ENCODE data around the gene WARS2. TPM values are rescaled to one million over a fixed set of nuclear protein-coding genes. Genes with fewer than 3 reads are reported as not detected.

WARS2 gene
- total and polyA plus RNA-seq, 2 experiments from 2014 or later = 6.2 to 19.3 TPM

GRCh38 chr1:119068427-119068826 lies 72.0 kb downstream of the WARS2 start:
- Histone ChIP-seq H3K27ac (no peak overlapping the region), H3K27me3 (no peaks in the 10 kb centered on the region), H3K4me3 (no peak overlapping the region), H4K20me1 (ENCODE audit: insufficient read depth, poor library complexity, severe bottlenecking) (no peaks in the 10 kb centered on the region), H3K79me2 (no peaks in the 10 kb centered on the region), H2AFZ (no peak overlapping the region), H3K9me3 (ENCODE audit: low read depth) (peaks cover 5% of the 10 kb centered on the region), H3K4me1 (ENCODE audit: insufficient read depth) (no peaks in the 10 kb centered on the region), H3K36me3 (replicated peaks; ENCODE audit: insufficient read depth, low read depth) (no peaks in the 10 kb centered on the region), H3K4me2 (no peak overlapping the region), H3K9me2 (replicated peaks; ENCODE audit: insufficient read depth) (no peaks in the 10 kb centered on the region)
- WGBS (ENCODE audit: low lambda C conversion rate, missing lambda C conversion rate) = 55% methylated on average over 4 of the region's 4 CpGs
- TF ChIP-seq EZH2phosphoT487 (IDR thresholded peaks at IDR 0.05; ENCODE audit: low read depth, severe bottlenecking, unreplicated experiment) (no peak), CTCF (IDR thresholded peaks at IDR 0.05; ENCODE audit: poor library complexity) (no peak), EZH2 (IDR thresholded peaks at IDR 0.05; ENCODE audit: borderline replicate concordance) (no peak)
- no peak for DNase-seq (ENCODE audit: low spot score)

GRCh38 chr1:119061700-119062099 lies 78.8 kb downstream of the WARS2 start:
- no peak overlapping the region for H3K4me3 ChIP-seq
- H3K79me2 ChIP-seq = no peaks in the 10 kb centered on the region
- H4K20me1 ChIP-seq (ENCODE audit: insufficient read depth, poor library complexity, severe bottlenecking) = no peaks in the 10 kb centered on the region
- no peaks in the 10 kb centered on the region for H3K27me3 ChIP-seq
- H3K4me2 ChIP-seq = no peak overlapping the region
- no peak for DNase-seq (ENCODE audit: low spot score)
- H3K27ac ChIP-seq = no peak overlapping the region
- no peaks in the 10 kb centered on the region for H3K9me3 ChIP-seq (ENCODE audit: low read depth)
- H3K4me1 ChIP-seq (ENCODE audit: insufficient read depth) = no peaks in the 10 kb centered on the region
- no peaks in the 10 kb centered on the region for H3K36me3 ChIP-seq (replicated peaks; ENCODE audit: insufficient read depth, low read depth)
- TF ChIP-seq EZH2phosphoT487 (IDR thresholded peaks at IDR 0.05; ENCODE audit: low read depth, severe bottlenecking, unreplicated experiment) (no peak), CTCF (IDR thresholded peaks at IDR 0.05; ENCODE audit: poor library complexity) (no peak), EZH2 (IDR thresholded peaks at IDR 0.05; ENCODE audit: borderline replicate concordance) (no peak)
- no peaks in the 10 kb centered on the region for H3K9me2 ChIP-seq (replicated peaks; ENCODE audit: insufficient read depth)
- H2AFZ ChIP-seq = no peak overlapping the region

GRCh38 chr1:119055568-119055967 lies 84.9 kb downstream of the WARS2 start:
- Histone ChIP-seq H3K4me3 (no peak overlapping the region), H3K9me2 (replicated peaks; ENCODE audit: insufficient read depth) (no peaks in the 10 kb centered on the region), H3K79me2 (no peaks in the 10 kb centered on the region), H4K20me1 (ENCODE audit: insufficient read depth, poor library complexity, severe bottlenecking) (no peaks in the 10 kb centered on the region), H3K36me3 (replicated peaks; ENCODE audit: insufficient read depth, low read depth) (no peaks in the 10 kb centered on the region), H3K4me2 (no peak overlapping the region), H3K9me3 (ENCODE audit: low read depth) (no peaks in the 10 kb centered on the region), H3K27me3 (no peaks in the 10 kb centered on the region), H3K27ac (no peak overlapping the region), H2AFZ (no peak overlapping the region), H3K4me1 (ENCODE audit: insufficient read depth) (no peaks in the 10 kb centered on the region)
- DNase-seq (ENCODE audit: low spot score) = no peak
- WGBS (ENCODE audit: low lambda C conversion rate, missing lambda C conversion rate) = 98% methylated on average over 2 of the region's 2 CpGs
- no peak for TF ChIP-seq CTCF (IDR thresholded peaks at IDR 0.05; ENCODE audit: poor library complexity)
- no peak for TF ChIP-seq EZH2phosphoT487 (IDR thresholded peaks at IDR 0.05; ENCODE audit: low read depth, severe bottlenecking, unreplicated experiment)
- no peak for TF ChIP-seq EZH2 (IDR thresholded peaks at IDR 0.05; ENCODE audit: borderline replicate concordance)

- no peak for DNase-seq (ENCODE audit: low spot score)
- Histone ChIP-seq H3K36me3 (replicated peaks; ENCODE audit: insufficient read depth, low read depth) (no peaks in the 10 kb centered on the region), H3K4me1 (ENCODE audit: insufficient read depth) (no peaks in the 10 kb centered on the region), H3K4me2 (no peak overlapping the region), H2AFZ (no peak overlapping the region), H3K4me3 (no peak overlapping the region), H3K27me3 (no peaks in the 10 kb centered on the region), H3K27ac (no peak overlapping the region), H3K9me3 (ENCODE audit: low read depth) (no peaks in the 10 kb centered on the region), H3K79me2 (no peaks in the 10 kb centered on the region), H4K20me1 (ENCODE audit: insufficient read depth, poor library complexity, severe bottlenecking) (no peaks in the 10 kb centered on the region), H3K9me2 (replicated peaks; ENCODE audit: insufficient read depth) (no peaks in the 10 kb centered on the region)
- 97% methylated on average over 1 of the region's 1 CpG for WGBS (ENCODE audit: low lambda C conversion rate, missing lambda C conversion rate)
- no peak for TF ChIP-seq EZH2 (IDR thresholded peaks at IDR 0.05; ENCODE audit: borderline replicate concordance)
- no peak for TF ChIP-seq CTCF (IDR thresholded peaks at IDR 0.05; ENCODE audit: poor library complexity)
- TF ChIP-seq EZH2phosphoT487 (IDR thresholded peaks at IDR 0.05; ENCODE audit: low read depth, severe bottlenecking, unreplicated experiment) = no peak
These were observed 86.5 kb downstream of the WARS2 start for GRCh38 chr1:119053917-119054316.

All from hepatocyte (in vitro differentiated cells).